NCI-H1105 (cell line): Measurements from ENCODE around the gene EMILIN1.

Experiments used
- DNase-seq: peaks from one replicate; lab custom pipeline; 2025; lab: John Stamatoyannopoulos, UW

EMILIN1 gene

DNA sequence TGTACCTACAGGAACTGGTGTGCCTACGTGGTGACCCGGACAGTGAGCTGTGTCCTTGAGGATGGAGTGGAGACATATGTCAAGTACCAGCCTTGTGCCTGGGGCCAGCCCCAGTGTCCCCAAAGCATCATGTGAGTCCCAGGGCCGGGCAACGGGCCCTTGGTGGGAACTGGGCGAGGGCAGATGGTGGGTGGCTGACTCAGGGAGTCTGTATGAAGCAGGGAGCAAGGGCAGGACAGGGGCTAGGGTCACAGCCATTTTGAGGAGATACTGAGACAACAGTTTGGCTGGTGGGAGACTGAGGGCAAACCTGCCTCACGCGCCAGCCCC, 1.7 kb downstream of the EMILIN1 start:
- no peak for DNase-seq

DNA sequence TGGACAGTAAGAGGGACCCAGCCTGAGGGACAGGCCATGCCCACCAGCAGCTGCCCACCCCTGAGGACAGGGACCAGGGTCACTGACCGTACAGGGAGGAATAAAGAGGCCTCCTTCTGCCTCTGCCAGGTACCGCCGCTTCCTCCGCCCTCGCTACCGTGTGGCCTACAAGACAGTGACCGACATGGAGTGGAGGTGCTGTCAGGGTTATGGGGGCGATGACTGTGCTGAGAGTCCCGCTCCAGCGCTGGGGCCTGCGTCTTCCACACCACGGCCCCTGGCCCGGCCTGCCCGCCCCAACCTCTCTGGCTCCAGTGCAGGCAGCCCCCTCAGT, 2.2 kb downstream of the EMILIN1 start:
- no peak for DNase-seq

DNA sequence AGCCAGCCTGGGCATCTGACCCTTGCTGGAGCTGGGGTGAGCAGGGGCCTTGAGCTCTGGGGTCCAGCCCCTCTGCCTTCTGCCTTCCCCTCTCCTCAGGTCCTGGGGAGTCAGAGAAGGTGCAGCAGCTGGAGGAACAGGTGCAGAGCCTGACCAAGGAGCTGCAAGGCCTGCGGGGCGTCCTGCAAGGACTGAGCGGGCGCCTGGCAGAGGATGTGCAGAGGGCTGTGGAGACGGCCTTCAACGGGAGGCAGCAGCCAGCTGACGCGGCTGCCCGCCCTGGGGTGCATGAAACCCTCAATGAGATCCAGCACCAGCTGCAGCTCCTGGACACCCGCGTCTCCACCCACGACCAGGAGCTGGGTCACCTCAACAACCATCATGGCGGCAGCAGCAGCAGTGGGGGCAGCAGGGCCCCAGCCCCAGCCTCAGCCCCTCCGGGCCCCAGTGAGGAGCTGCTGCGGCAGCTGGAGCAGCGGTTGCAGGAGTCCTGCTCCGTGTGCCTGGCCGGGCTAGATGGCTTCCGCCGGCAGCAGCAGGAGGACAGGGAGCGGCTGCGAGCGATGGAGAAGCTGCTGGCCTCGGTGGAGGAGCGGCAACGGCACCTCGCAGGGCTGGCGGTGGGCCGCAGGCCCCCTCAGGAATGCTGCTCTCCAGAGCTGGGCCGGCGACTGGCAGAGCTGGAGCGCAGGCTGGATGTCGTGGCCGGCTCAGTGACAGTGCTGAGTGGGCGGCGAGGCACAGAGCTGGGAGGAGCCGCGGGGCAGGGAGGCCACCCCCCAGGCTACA, 3.8 kb downstream of the EMILIN1 start:
- DNase-seq: no peak

DNA sequence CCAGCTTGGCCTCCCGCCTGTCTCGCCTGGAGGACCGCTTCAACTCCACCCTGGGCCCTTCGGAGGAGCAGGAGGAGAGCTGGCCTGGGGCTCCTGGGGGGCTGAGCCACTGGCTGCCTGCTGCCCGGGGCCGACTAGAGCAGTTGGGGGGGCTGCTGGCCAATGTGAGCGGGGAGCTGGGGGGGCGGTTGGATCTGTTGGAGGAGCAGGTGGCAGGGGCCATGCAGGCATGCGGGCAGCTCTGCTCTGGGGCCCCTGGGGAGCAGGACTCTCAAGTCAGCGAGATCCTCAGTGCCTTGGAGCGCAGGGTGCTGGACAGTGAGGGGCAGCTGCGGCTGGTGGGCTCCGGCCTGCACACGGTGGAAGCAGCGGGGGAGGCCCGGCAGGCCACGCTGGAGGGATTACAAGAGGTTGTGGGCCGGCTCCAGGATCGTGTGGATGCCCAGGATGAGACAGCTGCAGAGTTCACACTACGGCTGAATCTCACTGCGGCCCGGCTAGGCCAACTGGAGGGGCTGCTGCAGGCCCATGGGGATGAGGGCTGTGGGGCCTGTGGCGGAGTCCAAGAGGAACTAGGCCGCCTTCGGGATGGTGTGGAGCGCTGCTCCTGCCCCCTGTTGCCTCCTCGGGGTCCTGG, 4.5 kb downstream of the EMILIN1 start:
- no peak for DNase-seq

DNA sequence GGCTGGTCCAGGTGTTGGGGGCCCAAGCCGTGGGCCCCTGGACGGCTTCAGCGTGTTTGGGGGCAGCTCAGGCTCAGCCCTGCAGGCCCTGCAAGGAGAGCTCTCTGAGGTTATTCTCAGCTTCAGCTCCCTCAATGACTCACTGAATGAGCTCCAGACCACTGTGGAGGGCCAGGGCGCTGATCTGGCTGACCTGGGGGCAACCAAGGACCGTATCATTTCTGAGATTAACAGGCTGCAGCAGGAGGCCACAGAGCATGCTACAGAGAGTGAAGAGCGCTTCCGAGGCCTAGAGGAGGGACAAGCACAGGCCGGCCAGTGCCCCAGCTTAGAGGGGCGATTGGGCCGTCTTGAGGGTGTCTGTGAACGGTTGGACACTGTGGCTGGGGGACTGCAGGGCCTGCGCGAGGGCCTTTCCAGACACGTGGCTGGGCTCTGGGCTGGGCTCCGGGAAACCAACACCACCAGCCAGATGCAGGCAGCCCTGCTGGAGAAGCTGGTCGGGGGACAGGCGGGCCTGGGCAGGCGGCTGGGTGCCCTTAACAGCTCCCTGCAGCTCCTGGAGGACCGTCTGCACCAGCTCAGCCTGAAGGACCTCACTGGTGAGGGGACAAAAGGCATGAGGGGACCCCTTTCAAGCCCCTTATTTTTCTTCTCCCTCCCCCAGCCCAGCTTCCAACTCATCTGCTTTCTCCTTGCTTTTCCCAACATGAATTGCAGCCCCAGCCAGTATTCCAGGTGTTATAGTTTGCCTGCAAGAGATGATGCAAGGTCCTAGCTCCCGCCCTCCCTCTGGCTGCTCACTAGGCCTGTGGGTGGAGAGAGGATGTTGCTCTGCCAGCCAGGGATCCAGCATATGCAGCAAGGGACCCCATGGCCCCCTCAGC, 5.2 kb downstream of the EMILIN1 start:
- no peak for DNase-seq

DNA sequence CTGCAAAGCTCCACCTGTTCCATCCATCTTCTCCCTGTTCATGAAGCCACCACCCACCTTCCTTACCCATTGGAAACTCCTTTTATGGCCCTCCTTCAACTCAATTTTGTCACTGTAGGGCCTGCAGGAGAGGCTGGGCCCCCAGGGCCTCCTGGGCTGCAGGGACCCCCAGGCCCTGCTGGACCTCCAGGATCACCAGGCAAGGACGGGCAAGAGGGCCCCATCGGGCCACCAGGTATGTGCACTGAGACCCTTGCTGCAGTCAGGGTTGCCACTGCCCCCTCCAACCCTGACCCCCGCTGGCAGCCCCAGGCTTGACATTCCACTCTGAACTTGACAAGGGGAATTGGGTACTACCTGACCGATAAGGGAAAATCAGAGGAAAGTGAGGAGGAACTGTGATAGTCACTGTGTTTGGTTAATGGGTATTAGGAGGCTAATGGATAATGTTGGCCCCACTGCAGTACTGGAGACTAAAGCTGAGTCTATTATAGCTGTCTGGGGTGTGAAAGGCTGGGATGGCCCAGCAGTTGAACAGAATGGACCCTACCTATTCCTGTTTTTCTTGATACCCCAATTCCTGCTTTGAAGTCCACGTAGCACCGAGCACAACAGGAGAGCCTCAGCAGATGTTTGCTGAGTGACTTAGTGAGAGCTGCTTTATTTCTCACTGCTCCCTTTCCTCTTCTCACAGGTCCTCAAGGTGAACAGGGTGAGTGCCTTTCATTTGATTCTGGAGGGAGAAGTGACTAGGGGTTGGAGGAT, 6.1 kb downstream of the EMILIN1 start:
- no peak for DNase-seq

DNA sequence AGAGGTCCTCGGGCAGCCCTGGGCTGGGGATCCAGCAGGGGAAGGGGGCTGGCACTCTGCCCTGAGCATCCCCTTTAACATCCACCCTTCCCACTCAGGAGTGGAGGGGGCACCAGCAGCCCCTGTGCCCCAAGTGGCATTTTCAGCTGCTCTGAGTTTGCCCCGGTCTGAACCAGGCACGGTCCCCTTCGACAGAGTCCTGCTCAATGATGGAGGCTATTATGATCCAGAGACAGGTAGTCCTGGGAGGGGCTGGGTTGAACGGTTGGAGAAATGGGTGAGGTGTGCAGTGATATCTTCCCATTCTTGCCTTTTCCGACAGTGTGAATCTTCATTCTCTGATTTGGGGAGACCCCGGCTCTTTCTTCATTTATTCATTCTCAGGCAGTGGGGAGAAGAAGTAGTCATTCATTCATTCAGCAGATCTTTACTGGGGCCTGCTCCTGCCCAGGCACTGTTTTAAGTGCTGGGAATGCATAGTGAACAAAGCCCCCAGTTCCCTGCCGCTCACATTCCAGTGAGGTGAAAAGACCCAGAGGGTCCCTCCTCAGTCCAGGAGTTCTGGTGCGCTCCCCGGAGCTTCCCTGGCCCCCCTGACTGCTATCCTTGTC, 6.8 kb downstream of the EMILIN1 start:
- no peak for DNase-seq

DNA sequence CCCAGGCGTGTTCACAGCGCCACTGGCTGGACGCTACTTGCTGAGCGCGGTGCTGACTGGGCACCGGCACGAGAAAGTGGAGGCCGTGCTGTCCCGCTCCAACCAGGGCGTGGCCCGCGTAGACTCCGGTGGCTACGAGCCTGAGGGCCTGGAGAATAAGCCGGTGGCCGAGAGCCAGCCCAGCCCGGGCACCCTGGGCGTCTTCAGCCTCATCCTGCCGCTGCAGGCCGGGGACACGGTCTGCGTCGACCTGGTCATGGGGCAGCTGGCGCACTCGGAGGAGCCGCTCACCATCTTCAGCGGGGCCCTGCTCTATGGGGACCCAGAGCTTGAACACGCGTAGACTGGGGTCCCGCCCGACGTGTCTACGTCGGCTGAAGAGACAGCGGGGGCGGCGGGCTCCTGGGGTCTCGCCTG, 7.3 kb downstream of the EMILIN1 start:
- DNase-seq: peak; percentile 11

DNA sequence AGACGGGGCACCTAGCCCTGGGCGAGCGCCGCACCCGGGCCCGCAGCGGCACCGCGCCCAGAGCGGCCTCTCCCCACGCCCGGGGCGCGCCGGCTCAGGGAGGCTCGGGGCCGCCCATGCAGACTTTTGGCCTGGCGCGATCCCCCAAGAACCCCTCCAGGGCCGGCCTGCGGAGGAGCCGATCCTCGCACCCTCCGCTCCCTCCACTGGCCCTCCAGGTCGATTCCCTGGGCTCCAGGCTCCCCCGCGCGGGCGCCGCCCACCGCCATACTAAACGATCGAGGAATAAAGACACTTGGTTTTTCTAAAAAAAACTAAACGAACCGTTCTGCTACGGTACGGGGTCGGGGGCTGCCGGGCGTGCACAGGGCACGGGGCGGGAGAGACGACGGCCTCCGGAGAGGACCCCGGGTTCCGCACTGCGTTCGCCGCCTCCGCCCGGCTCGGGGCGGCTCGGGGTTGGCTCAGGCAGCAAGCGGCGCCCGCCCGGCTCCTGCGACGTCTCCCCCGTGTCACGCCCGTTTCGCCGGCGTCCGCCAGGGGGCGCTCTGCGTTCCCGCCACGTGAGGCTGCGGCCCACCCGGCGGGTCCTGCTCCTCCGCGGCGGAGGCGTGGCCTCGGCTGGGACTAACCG, 7.8 kb downstream of the EMILIN1 start:
- DNase-seq: peak; percentile 74

DNA sequence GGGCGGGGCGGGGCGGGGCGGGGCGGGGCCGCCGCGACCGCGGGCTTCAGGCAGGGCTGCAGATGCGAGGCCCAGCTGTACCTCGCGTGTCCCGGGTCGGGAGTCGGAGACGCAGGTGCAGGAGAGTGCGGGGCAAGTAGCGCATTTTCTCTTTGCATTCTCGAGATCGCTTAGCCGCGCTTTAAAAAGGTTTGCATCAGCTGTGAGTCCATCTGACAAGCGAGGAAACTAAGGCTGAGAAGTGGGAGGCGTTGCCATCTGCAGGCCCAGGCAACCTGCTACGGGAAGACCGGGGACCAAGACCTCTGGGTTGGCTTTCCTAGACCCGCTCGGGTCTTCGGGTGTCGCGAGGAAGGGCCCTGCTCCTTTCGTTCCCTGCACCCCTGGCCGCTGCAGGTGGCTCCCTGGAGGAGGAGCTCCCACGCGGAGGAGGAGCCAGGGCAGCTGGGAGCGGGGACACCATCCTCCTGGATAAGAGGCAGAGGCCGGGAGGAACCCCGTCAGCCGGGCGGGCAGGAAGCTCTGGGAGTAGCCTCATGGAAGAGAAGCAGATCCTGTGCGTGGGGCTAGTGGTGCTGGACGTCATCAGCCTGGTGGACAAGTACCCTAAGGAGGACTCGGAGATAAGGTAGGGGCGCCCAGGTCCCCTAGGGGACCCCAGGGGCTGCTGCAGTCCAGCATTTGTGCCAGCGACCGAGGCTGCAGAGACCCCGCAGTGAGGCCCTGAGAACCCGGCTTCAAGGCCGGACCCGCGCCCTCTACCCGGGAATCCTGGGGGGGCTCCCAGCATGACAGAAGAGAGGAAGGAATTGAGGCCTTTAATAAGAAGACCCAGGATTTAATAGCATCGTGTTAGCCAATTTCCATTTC, 8.5 kb downstream of the EMILIN1 start, which contains the start of gene KHK:
Gene KHK, plus strand, starts transcription at position 49 of the 870 bp plus-strand sequence. Its CDS starts 488 bp downstream, at position 537.
- DNase-seq: peak; percentile 72

DNA sequence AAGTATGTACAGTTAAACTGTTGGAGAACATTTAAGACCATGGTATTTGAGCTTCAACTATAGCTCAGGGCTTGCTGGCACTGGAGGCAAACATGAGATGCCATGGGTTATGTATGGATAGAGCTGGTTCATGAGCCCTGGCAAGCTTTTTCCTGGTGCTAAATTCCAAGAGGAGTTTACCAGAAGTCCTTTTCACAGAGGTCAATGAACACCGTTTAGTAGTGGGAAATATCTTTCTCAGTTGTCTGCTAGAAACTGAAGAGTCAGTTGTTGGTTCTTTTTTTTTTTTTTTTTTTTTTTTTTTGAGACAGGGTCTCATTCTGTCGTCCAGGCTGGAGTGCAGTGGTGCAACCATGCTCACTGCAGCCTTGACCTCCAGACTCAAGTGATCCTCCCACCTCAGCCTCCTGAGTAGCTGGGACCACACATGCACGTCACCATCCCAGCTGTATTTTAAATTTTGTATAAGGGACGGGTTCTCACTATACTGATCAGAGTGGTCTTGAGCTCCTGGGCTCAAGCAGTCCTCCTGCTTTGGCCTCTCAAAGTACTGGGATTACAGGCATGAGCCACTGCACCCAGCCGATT, 9.5 kb downstream of the EMILIN1 start:
- no peak for DNase-seq

DNA sequence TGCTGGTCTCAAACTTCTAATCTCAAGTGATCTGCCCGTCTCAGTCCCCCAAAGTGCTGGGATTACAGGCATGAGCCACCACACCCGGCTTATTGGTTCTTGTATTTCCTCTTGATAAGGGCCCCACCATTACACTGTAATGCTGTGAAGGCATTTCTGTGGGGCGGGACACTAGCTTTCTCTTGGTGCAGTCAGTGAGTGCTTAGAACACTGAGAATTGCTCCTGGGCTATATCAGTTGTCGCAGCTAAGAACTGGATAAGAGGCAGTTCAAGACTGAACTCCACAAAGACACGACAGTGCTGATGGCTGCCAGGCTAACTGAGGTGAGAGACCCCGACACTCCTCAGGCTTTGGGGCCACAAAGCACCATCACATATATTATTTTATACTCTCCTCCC, 10.2 kb downstream of the EMILIN1 start:
- DNase-seq: no peak

DNA sequence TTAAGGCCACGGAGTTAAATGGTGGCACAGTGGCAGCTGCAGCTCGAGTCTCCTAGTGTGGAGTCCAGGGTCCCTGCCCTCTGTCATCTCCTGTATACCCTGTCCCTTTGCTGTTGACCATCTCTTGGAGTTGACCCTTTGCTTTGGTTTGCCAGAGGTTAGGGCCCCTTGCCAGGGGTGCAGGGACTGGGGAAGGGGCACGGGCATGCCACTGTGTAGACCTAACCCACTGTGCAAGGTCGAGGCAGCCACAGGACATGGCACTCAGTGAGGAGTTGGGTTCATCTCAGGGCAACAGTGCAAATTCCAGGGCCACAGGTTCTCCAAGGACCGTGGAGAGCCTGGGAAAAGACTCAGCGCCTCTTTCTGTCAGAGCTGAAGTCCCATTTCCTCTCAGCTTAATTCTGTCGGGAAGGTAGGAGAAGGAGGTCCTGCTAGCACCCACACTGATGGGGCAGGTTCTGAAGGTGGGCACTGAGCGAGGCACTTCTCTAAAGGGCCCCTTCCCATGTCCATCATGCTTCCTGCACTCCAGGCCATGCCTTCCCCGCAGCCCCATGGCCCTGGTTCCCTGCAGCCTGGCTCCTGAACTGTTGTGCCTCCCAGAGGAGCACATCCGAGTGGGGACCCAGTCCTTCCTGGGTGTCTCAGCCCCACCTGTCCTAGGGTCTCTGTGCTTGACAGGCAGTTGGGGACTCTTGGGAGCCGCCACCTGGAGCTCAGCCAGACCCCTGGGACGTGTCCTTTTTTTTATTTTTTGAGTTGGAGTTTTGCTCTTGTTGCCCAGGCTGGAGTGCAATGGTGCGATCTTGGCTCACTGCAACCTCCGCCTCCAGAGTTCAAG, 10.9 kb downstream of the EMILIN1 start:
- no peak for DNase-seq

DNA sequence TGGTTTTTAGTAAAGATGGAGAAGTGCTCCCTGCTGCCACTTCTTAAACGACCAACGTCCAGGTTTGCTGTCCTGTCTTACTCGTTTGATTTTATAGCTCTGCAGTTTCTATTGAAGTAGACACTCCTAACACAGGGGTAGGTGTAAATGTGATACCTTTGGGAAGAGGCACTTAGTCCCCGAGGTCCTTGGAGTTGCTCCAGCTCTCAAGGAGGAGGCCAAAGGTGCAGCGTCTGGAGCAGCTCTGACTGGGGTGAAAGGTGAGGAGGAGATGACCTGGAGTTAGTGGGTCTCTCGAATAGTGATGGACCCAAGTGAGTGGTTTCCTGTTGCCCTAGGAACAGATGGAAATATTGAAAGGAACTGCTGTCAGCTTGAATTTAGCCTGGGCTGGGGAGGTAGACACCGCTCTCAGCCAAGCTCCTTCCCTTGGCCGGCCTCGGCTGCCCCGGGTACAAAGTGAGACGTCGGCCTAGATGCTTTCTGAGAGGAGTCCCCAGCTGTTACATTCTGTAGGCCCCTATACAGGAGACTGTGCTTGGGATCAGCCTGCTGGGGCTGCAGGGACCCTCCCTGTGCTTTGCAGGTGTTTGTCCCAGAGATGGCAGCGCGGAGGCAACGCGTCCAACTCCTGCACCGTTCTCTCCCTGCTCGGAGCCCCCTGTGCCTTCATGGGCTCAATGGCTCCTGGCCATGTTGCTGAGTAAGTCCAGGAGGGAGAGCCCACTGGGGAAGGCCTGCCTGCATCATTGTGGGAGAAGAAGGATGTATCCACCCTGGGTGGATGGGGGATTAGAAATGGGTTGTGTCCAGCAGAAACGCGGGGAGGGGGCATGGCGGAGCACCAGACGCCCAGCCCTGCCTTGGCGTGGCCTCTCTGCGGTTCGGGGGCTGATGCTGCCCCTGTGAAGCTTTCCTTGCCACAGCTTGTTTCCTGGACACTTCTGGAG, 13.6 kb downstream of the EMILIN1 start:
- no peak for DNase-seq

DNA sequence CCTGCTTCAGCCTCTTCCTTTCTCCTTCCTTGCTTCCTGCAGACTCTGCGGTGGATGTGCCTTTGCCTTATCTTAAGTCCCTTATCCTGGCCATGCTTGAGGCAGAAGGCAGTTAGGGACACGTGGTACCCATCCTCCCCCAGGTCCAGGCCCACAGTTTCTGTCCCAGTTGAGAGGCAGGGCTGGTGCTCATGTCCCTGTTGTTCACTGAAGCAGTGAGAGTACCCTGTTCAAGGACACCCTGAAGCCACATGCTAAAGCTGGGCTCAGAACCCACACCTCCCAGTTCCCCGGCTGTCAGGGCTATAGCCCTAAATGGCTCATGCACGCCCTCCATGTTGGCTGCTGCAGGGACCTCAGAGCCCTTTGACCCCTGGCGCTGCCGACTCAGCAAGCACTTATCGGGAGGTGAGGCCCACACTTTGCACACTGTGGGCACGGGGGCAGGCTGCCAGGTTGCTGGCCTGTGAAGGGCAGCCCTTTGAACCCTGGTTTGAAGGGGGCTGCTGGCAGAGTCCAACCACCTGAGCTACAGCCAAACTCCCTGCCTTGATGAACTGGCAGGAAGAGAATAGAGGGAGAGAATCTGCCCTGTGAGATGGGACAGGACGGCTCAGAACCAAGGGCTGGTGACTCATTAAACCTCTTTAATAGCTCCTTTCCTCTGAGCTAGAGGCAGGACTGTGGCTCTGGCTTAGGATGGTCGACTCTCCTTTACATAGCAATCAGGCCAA, 14.4 kb downstream of the EMILIN1 start:
- no peak for DNase-seq

DNA sequence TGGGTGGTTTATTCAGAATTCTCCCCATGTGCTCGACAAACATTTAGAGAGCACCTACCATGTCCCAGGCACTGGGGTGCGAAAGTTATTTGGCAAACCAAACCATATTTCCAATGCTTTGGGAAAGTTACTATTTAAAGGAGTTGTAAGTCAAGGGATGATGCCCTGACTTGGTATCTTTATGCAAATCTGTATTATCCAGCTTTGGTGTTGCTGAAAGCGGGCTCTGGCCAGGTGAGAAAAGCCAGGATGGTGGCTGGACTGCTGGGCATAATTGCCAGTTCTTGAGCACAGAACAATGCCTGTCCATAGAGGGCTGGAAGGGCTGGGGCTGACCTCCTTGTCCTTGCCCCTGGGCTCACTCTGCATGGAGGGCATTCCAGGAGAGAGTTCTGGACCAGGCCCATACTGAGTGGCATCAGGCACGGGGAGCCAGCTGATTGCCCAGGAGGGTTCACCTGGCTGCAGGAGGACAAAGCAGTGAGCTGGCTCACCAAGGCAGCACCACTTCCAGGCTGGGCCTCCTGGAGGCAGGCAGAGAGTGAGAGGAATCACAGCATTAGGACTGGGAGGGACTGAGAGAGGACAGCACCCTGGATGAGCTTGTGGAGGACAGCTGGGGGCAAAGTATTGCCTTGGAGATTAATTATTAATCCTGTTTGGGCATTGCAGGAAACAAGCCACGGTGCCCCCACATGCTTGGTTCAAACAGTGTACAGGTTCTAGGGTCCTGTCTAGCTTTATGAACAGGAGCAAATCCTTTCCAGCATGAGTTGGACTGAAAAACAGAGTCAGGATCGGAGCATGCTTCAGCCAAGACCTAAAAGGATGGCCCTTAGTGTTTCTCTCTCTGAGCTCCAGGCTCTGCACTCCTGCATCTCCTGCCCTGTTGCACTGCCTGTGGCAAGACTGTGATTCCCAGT, 15.3 kb downstream of the EMILIN1 start:
- DNase-seq: no peak
